ENCODE measurements around the gene RBM38.
A peak's percentile ranks its signal among the peaks of the same experiment; 100 is the strongest.

RBM38 gene

DNA sequence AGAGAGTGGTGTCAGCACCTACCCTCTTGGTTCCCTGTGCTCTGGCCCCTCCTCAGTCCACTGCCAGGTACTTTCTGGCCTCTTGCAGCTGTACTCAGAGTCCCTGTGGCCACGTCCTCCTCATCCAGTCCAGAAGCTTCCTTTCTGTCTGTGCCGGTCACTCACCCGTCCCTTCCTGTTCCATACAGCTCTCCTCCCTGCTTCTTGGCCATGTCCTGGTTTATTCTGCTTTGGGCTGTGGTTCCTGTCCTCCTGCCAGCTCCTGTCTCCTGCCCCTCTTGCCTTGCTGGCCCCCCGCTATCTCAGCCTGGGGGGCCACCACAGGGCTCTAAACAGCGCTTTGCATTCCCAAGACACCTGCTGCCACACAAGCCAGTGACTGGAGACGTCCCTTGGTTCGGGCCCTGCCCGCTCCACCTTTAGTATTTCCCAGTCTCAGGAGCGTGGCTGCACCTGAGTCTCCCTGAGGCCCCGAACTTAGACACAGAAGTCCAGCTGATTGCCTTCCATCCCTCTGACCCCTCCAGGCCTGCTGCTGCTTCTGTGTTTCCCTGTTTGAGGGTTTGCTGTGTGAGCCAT is 15.5 kb upstream of the RBM38 start:
- DNase-seq, result no peak

DNA sequence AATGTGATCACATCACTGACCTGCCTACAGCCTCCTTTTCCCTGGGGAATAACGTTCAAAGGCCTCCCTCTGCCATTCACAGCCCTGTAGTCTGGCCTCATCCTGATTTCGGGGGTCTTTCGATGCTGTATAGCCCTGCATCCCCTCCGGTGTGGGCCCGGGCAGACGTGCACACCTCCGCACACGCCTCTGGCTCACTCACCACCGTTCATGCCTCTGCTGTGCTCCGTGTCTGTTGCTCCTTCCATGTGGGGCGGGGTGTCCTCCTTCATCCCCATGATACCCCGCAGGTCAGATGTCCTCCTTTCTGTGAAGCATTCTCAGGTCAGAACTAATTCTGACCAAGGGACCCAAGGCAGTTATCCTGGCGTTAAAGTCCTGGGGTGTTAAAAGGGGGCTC is 13.8 kb upstream of the RBM38 start:
- DNase-seq, result no peak

DNA sequence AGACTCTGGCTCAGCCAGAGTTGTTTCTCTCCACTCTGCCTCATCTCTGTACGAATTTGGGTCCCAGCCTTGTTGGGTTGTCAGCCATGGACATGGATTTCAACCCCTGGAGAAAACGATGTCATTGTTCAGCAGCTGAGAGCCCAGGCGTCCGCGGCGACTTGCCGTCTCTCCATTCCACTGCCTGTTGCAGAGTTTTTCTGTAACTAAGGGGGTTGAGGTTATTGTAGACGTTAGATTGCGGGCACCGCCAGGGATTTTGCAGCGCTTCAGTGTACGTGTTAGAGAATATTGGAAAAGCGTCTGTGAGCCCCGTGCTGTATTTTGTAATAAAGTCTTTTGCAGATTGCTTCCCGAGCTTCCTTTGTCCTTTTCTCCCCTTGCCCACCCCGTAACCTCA is 13.1 kb upstream of the RBM38 start:
- no peak for DNase-seq

DNA sequence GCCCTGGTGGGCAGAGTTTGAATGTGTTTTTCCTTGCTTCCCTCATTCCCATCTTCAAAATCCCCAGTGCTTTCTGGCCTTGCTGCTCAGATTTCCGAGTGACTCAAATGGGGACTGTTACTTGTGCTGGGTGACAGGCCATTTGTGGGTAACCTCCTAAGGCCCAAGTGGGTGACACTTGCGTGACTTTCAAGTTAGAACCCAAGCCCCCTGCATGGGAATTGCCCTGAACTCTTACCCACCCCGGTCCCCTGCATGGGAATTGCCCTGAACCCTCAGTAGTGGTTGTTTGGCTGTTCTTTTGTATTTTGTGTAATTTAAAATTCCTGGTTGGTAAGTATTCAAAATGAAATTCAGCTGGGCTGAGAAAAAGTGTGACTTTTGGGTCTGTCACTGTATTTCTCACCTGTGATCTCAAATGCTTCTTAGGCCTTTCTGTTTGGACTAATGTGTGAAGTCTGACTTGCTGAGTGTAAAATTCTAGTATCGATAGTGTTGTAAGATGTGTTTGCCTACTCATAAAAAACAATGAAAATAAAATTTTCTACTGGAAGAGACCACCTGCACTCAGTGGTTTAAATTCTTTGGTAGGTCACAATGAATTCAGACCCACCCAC is 12.4 kb upstream of the RBM38 start:
- no peak for DNase-seq

- peak; percentile 4 for DNase-seq
Measured at GRCh38 chr20:57379263-57379647, 11.9 kb upstream of the RBM38 start.

GRCh38 chr20:57380081-57380750 is 11.0 kb upstream of the RBM38 start:
- DNase-seq, result no peak

DNA sequence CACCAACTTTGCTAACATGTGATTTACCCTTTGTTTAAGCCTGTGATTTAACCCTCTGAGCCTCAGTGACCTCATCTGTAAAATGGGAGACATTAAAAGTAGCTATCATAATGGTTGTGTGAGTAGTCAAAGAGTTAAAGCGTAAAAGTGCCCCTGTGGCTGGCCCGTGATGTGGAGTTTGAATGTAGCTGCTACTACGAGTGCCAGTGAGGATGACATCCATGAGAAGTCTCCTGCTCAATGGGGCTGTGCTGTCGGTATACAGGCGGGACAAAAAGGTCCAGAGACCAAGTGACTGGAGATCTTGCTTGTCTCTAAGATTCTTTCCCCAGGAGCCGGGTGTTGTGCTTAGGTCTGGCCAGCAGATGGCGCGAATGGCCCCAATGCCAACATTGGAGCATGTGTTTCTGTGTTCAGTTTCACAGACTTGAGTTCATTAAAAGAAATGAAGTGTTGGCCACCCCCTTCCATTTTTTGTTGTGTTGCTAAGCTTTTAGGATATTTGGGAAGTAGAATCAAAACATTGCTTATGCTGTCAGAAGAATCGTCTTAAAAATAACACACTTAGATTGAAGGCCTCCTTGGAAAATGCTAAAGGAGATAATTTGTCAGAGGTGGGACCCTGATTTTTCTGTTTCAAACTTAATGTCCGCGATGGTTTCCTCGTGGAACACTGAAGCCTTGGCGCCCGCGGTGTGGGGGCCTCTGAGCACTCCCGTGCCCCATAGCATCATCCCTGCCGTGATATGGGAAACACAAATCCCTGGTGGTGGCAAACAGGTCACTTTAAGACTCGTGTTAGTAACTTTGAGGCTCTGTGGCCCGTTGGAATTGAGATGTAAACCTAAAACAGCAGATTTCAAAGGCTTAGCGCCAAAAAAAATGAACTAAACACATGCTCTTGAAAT is 9.3 kb upstream of the RBM38 start:
- DNase-seq, result peak; percentile 89

DNA sequence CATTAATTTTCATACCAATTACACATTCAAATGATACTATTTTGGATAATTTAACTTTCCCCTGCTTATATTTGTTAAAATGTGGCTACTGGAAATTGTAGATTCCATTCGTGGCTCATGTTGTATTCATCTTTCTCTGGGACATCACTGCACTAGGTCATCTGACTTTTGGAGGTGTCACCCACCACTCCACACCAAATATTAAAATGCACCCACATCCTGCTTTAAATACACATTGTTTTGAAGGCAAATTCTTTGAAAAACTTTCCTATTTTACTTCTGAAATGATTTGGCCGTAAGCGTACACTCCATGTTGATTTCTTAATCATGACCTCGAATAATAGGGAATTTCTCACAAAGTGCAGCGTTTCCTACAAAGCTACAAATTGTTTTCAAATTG is 8.7 kb upstream of the RBM38 start:
- no peak for DNase-seq

DNA sequence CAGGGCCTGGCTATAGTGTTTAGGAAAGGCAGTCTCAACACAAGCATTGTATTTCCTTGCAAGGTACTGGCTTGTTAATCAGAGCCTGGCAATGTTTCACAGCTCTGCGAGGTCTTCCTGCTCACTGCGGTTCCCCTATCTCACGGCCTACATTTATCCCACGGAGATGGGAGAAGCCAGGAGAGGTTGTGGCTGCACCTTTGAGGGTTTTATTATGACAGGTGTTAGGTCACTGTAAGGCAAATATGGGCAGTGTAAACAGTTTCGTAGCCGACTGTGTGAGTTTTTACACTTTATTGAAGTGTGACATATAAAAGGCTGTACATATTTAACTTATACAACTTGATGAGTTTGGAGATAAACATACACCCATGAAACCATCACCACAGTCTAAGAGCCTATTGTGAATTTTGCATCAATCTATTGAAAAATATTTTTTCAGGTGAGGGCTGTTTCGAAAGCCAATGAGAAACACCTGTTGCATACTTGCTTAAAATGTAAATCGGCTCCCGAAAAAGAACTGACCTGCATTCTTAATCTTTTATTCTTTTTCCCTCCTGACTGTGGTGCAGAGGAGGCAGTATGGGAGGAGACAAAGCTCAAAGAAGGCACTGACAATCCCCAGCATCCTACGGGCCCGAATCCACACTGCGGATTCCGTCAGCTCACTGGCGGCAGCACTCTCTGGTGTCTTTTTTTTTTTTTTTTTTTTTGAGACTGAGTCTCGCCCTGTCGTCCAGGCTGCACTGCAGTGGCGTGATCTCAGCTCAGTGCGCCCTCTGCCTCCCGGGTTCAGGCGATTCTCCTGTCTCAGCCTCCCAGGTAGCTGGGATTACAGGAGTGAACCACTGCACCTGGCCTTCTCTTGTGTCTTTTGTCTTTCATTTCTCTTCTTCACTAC is 7.5 kb upstream of the RBM38 start:
- DNase-seq, result no peak

- DNase-seq, result no peak
Measured at GRCh38 chr20:57384486-57384885, 6.7 kb upstream of the RBM38 start.

DNA sequence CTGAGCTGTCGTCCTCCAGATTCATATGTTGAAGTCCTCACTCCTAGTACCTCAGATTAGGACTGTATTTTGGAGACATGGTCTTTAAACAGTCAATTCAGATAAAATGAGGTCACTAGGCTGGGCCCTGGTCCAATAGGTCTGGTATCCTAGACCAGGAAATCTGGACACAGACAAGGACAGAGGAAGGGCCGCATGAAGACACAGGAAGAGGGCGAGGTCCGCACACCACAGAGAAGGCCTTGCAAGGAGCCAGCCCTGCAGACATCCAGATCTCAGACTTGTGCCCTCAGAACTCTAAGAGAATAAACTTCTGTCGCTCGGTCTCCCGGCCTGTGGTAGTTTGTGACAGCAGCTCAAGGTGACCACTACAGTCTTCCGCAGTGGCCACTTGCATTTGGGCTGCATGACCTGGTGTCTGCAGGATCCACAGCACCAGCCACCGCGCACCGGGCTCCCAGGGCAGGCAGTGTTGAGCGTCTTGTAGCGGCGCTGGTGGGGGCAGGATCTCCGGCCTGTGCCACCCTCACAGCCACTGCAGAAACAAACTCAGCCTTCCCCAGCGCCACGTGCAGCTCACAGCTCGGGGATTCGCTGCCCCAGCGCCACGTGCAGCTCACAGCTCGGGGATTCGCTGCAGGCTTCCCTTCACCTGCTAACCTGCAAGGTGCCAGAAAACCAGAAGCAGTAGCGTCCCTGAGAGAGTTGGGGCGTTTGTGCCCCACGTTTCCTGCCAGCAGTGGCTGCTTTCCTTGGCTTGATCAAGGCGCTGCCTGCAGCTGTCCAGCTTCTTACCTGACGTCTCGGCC is 6.0 kb upstream of the RBM38 start:
- DNase-seq, result no peak

DNA sequence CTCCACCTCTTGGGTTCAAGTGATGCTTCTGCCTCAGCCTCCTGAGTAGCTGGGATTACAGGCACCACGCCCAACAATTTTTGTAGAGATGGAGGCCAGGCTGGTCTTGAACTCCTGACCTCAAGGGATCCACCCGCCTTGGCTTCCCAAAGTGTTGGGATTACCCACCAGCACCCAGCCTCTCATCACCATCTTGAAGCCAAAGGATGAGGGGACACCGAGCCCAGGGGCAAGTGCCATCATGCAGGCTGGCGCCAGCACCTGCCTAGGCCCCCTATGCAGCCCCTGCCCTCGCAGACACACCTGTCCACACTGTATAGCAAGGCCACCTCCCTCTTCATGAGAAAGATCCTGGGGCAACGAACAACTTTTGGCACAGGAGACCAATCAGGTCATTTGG is 5.3 kb upstream of the RBM38 start:
- DNase-seq, result no peak

- no peak for DNase-seq
Measured at GRCh38 chr20:57386762-57387161, 4.4 kb upstream of the RBM38 start.

DNA sequence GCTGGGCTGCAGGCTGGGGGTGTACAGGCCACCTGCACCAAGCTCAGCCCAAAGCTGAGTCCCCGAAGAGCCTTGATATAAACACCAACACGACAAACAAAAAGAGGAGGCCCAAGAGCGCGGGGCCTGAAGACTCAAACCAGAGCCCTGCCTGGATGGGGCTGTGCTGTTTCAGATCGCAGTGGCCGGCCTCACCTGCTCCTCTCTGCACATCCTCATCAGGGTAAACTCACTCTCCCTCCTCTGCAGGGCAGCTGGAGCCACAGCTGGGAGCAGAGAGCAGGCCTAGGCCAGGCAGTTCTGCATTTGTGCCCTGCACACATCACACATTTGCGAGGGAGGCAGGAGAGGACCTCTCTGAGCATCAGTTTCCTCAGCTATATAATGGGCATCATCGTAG is 3.7 kb upstream of the RBM38 start:
- DNase-seq, result no peak

DNA sequence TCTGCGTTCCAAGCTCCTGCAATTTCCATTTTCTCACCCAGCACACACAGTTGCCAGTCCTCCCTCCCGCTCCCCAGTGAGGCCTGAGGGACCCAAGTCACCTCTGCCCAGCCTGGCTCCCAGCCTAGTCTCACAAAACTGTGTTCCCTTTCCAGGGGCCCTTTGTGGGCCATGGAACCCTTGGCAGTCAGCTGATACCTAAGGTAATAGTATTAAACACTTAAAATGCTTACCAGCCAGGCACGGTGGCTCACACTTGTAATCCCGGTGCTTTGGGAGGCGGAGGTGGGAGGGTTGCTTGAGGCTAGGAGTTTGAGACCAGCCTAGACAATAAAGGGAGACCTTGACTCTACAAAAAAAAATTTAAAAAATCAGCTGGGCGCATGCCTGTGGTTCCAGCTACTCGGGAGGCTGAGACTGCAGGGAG is 3.2 kb upstream of the RBM38 start:
- no peak for DNase-seq

- peak; percentile 81 for DNase-seq
Measured at GRCh38 chr20:57388953-57389694, 2.1 kb upstream of the RBM38 start.

- no peak for DNase-seq
Measured at GRCh38 chr20:57389695-57390603, 1.2 kb upstream of the RBM38 start.

GRCh38 chr20:57391439-57392301 is 474 bp downstream of the RBM38 start:
- peak; percentile 38 for DNase-seq
